Breast epithelium (tissue), 3 donors: Measurements from ENCODE around the gene TERB1.

ENCODE experiments used
- CTCF ChIP-seq, 3 donors: fragments of 450-650 bp; IDR thresholded peaks; one replicate each; pipeline ENCODE4 v1.5.1; 2016 to 2017; ENCODE audit warnings: antibody characterized with exemption in 3 of 3, mild to moderate bottlenecking in 3 of 3, moderate library complexity in 3 of 3
- POLR2A ChIP-seq: fragments of 450-650 bp; IDR thresholded peaks from one replicate; pipeline ENCODE4 v1.6.1; 2016; ENCODE audit warnings: antibody characterized with exemption, mild to moderate bottlenecking, moderate library complexity
- POLR2AphosphoS5 ChIP-seq, 3 donors: sonication (generic); formaldehyde crosslinking; IDR thresholded peaks; one replicate each; pipeline ENCODE4 v1.6.1; 2017; ENCODE audit warnings: antibody characterized with exemption in 3 of 3

GRCh38 chr16:66776457-66776856 is 24.9 kb downstream of the TERB1 start:
- no peak for TF ChIP-seq POLR2A
- no peak for TF ChIP-seq CTCF (IDR thresholded peaks at IDR 0.05)
- TF ChIP-seq POLR2AphosphoS5 (IDR thresholded peaks at IDR 0.05), result no peak
